HG03378 (cell line): ENCODE measurements around the gene PCSK4.

ENCODE experiments used
- ATAC-seq: cut with Tn5 transposase; IDR thresholded peaks from one replicate; pipeline ENCODE4 v1.9.1; 2021; ENCODE audit warnings: mild to moderate bottlenecking, moderate library complexity; ENCODE audit not compliant: unreplicated experiment

The PCSK4 gene

GRCh38 chr19:1472231-1473084 lies 17.7 kb downstream of the PCSK4 start:
- no peak for ATAC-seq

DNA sequence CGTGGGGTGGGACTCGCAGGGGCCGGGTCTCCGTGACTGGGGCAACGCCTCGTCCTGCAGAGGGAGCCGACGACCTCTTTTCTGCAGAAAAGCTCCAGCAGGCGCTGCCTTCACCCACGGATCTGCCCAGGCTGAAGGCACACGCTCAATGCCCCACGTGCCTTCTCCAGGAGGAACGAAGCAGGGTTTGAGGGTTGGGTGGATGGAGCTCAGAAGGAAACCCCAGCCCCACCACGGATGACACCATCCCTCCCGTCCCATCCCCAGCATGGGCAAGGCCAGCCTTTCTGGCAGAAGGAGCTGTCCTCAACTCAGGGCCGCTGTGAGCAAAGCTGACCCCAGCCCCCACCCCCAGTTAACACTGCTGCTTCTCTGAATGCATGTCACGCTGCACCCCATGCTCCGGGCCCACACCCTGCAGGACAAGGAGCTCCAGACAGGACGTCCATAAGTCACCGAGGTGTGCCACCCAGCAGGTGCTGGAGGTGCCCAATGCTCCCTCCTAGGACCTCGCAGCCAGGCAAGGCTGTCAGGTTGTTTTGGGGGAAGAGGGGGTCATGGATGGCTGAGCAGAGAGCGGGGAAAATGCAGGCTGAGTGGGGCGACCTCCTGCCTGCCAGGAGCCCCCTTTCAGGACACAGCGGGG lies 18.5 kb downstream of the PCSK4 start:
- no peak for ATAC-seq

DNA sequence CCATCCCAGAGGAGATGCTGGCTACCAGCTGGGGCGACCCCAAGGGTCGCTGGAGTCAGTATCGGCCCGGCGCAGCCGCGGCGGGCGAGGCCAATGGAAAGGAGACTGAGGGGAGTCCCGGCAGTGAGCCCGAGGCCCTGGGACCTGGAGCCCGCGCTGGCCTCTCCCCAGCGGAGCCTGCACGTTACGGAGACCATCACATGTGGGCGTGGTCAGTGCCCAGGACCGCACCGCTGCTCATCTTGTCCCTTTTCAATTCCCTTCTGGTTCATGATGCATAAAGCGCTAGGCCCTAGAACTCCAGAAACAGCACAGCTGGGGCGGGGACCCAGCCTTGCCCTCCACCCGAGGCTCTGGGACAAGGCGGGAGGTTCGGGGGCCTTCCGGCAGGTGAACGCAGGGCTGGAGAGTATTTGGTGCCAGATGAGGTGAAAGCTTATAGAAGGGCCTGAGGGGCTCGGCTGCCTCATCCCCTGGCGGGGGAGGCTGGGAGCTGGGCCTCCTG lies 19.1 kb downstream of the PCSK4 start:
- no peak for ATAC-seq

GRCh38 chr19:1470305-1471009 lies 19.7 kb downstream of the PCSK4 start:
- ATAC-seq: no peak

DNA sequence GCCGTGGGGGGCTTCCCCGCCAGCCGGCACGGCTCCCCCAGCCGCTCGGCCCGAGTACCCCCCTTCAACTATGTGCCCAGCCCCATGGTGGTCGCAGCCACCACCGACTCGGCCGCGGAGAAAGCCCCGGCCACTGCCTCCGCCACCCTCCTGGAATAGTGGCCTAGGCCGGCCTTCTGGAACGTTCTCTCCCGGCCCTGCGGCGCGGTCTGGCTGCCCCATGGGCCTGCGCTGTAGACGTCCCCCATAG lies 20.2 kb downstream of the PCSK4 start:
- ATAC-seq: no peak

DNA sequence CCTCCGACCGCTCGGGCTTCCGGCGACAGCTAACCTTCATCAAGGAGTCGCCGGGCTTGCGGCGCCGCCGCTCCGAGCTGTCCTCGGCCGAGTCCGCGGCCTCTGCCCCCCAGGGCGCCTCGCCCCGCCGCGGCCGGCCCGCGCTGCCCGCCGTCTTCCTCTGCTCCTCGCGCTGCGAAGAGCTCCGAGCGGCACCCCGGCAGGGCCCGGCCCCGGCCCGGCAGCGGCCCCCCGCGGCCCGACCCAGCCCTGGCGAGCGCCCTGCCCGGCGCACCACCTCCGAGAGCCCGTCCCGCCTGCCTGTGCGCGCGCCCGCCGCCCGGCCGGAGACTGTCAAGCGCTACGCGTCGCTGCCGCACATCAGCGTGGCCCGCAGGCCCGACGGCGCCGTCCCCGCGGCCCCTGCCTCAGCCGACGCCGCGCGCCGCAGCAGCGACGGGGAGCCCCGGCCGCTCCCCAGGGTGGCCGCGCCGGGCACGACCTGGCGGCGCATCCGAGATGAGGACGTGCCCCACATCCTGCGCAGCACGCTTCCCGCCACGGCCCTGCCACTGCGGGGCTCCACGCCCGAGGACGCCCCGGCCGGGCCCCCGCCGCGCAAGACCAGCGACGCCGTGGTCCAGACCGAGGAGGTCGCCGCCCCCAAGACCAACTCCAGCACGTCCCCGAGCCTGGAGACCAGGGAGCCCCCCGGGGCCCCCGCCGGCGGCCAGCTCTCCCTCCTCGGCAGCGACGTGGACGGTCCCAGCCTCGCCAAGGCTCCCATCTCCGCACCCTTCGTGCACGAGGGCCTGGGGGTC lies 20.7 kb downstream of the PCSK4 start:
- ATAC-seq: no peak

GRCh38 chr19:1468821-1469254 lies 21.3 kb downstream of the PCSK4 start:
- ATAC-seq: no peak

DNA sequence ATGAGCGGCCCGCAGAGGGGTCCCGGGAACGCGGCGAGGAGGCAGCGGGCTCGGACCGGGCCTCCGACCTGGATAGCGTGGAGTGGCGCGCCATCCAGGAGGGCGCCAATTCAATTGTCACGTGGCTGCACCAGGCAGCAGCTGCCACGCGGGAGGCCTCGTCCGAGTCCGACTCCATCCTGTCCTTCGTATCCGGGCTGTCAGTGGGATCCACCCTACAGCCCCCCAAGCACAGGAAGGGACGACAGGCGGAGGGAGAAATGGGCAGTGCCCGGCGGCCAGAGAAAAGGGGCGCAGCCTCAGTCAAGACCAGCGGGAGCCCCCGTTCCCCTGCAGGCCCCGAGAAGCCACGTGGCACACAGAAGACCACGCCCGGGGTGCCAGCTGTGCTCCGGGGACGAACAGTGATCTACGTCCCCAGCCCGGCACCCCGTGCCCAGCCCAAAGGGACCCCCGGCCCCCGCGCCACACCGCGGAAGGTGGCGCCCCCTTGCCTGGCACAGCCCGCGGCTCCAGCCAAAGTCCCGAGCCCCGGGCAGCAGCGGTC lies 21.8 kb downstream of the PCSK4 start:
- ATAC-seq: no peak

DNA sequence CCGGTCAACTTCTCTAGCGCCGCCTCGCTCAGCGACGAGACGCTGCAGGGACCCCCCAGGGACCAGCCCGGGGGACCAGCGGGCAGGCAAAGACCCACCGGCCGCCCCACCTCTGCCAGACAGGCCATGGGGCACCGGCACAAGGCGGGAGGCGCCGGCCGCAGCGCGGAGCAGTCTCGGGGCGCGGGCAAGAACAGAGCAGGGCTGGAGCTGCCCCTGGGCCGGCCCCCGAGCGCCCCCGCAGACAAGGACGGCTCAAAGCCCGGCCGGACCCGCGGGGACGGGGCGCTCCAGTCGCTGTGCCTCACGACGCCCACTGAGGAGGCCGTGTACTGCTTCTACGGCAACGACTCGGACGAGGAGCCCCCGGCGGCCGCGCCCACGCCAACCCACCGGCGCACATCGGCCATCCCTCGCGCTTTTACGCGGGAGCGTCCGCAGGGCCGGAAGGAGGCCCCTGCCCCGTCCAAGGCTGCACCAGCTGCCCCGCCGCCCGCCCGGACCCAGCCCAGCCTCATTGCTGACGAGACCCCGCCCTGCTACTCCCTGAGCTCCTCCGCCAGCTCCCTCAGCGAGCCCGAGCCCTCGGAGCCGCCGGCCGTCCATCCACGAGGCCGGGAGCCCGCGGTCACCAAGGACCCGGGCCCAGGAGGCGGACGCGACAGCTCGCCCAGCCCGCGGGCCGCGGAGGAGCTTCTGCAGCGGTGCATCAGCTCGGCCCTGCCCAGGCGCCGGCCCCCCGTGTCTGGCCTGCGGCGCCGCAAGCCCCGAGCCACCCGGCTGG lies 22.5 kb downstream of the PCSK4 start:
- no peak for ATAC-seq

DNA sequence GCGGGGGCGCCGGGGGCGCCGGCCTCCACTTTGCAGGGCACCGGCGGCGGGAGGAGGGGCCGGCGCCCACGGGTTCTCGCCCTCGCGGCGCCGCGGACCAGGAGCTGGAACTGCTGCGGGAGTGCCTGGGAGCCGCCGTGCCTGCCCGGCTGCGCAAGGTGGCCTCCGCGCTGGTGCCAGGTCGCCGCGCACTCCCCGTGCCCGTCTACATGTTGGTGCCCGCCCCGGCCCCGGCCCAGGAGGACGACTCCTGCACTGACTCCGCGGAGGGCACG lies 23.0 kb downstream of the PCSK4 start:
- ATAC-seq: no peak

DNA sequence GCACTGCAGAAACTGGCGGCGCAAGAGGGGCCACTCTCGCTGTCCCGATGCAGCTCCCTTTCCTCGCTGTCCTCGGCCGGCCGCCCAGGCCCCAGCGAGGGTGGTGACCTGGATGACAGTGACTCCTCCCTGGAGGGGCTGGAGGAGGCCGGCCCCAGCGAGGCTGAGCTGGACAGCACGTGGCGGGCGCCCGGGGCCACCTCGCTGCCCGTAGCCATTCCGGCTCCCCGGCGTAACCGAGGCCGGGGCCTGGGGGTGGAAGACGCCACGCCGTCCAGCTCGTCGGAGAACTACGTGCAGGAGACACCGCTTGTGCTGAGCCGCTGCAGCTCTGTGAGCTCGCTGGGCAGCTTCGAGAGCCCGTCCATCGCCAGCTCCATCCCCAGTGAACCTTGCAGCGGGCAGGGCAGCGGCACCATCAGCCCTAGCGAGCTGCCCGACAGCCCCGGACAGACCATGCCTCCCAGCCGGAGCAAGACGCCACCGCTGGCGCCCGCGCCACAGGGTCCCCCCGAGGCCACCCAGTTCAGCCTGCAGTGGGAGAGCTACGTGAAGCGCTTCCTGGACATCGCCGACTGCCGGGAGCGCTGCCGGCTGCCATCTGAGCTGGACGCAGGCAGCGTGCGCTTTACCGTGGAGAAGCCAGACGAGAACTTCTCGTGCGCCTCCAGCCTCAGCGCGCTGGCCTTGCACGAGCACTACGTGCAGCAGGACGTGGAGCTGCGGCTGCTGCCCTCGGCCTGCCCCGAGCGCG lies 23.5 kb downstream of the PCSK4 start:
- ATAC-seq: no peak

DNA sequence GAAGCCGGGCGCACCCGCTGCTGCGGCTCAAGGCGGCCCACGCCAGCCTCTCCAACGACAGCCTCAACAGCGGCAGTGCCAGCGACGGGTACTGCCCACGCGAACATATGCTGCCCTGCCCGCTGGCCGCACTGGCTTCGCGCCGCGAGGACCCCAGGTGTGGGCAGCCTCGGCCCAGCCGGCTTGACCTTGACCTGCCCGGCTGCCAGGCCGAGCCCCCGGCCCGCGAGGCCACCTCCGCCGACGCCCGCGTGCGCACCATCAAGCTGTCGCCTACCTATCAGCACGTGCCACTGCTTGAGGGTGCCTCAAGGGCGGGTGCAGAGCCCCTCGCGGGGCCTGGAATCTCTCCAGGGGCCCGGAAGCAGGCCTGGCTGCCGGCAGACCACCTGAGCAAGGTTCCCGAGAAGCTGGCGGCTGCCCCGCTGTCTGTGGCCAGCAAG lies 24.1 kb downstream of the PCSK4 start:
- no peak for ATAC-seq

DNA sequence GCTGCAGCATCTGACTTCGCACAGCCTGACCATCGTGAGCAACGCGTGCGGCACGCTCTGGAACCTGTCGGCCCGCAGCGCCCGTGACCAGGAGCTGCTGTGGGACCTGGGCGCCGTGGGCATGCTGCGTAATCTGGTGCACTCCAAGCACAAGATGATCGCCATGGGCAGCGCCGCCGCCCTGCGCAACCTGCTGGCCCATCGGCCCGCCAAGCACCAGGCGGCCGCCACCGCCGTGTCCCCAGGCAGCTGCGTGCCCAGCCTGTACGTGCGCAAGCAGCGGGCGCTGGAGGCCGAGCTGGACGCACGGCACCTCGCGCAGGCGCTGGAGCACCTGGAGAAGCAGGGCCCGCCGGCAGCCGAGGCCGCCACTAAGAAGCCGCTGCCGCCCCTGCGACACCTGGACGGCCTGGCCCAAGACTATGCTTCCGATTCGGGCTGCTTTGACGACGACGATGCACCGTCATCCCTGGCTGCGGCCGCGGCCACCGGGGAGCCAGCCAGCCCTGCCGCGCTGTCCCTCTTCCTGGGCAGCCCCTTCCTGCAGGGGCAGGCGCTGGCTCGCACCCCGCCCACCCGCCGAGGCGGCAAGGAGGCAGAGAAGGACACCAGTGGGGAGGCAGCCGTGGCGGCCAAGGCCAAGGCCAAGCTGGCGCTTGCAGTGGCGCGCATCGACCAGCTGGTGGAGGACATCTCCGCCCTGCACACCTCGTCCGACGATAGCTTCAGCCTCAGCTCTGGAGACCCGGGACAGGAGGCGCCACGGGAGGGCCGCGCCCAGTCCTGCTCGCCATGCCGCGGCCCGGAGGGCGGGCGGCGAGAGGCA lies 24.7 kb downstream of the PCSK4 start:
- ATAC-seq: no peak

- no peak for ATAC-seq
These were observed 28.3 kb downstream of the PCSK4 start for GRCh38 chr19:1461862-1462261.

DNA sequence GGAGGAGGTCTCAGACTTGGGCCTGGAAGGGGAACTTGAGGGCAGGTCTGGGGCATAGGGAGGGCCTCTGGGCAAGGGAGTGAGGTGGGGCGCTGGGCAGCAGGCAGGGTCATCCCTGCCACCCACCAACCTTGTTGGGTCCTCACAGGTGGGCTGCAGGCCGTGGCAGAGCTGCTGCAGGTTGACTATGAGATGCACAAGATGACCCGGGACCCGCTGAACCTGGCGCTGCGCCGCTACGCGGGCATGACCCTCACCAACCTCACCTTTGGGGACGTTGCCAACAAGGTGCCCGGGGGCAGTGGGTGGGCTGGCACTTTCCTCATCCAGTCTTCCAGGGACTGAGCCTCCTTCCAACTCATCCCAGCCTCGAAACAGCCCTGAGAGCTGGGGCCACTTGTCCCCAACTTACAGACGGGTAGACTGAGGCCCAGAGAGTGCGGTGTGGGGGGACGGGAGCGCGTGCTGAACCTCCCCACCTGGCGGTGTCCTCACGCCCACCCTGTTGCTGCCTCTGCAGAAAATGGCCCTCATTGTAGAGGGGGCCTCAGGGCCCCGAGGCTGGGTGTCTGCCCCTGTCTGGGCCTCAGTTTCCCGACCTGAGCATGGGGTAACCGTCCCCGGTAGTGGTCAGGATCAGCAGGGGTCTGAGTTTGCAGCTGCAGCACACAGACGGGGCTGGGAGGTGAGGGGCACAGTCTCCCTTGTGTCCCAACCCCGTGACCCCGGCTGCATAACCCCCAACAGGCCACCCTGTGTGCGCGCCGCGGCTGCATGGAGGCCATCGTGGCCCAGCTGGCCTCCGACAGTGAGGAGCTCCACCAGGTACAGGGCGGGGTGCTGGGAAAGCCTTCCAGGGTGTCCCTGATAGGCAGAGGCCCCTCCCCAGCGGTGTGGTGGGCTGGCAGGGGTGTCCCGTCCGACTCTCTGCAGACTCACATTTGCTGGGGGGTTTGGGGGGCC lies 29.8 kb downstream of the PCSK4 start:
- no peak for ATAC-seq

DNA sequence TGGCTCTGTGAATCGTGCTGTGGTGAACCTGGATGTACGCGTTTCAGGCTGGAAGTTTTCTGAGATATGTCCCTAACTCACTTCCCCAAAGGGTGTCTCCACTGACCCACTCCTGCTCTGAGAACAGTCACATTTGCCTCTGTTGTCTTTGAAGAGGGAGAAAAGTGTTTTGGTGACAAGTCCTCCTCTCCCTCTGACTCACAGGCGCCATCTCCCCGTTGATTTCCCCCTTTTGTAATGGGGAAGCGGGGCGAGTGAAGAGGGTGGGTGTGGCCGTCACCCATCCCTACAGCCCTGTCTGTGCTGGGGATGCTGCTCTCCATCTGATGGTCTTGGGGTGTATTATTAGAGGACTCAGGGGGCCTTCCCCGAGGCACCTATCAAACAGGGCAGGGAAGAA lies 30.7 kb downstream of the PCSK4 start:
- ATAC-seq: no peak

DNA sequence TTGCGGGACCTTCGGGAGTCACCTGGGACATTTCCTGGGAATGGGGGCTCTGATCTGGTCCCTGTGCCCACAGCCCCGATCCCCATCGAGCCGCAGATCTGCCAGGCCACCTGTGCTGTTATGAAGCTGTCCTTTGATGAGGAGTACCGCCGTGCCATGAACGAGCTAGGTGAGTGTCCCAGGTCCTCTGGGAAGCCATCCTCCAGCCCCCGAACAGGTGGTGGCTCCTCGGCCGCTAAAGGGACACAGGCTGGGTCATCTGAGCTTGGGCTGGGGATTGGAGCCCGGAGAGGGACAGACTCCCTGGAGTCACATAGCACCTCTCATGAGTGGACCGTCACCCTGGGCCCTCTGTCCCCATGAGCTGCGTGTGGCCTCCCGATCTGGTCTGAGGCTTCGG lies 32.3 kb downstream of the PCSK4 start:
- ATAC-seq: no peak
